Astrocyte of the cerebellum (primary cell): Measurements from ENCODE around the gene EPHA4.

ENCODE experiments used
- DNase-seq: peaks from one replicate; pipeline ENCODE4 v3.0.0-alpha.2; 2011; ENCODE audit warnings: low read depth
- H3K4me3 ChIP-seq: 2 replicates; pipeline ENCODE4 v1.5.1; 2011; ENCODE audit warnings: mild to moderate bottlenecking, low read depth, low read length, moderate library complexity
- CTCF ChIP-seq: IDR thresholded peaks from 2 replicates; pipeline ENCODE4 v1.5.1; 2012; ENCODE audit warnings: low read length, low read depth, moderate library complexity, mild to moderate bottlenecking; ENCODE audit errors: missing control alignments
- in situ Hi-C: cut with HindIII; loops from 2 replicates; pipeline ENCODE4 v1.10.0; 2017; ENCODE audit warnings: low sequenced_read_pairs

Gene EPHA4

GRCh38 chr2:221420245-221420644 lies 151.9 kb downstream of the EPHA4 start:
- no peak for DNase-seq
- no peak for TF ChIP-seq CTCF
- in situ Hi-C loops = no loop called here
- H3K4me3 ChIP-seq = no peak overlapping the region

- DNase-seq = no peak
- no peak for TF ChIP-seq CTCF
- in situ Hi-C loops = no loop called here
- H3K4me3 ChIP-seq = no peak overlapping the region
Observed at GRCh38 chr2:221415789-221416188, 156.3 kb downstream of the EPHA4 start.

GRCh38 chr2:221412978-221413377 lies 159.1 kb downstream of the EPHA4 start:
- DNase-seq = no peak
- H3K4me3 ChIP-seq = no peak overlapping the region
- in situ Hi-C loops = no loop called here
- TF ChIP-seq CTCF = no peak

DNA sequence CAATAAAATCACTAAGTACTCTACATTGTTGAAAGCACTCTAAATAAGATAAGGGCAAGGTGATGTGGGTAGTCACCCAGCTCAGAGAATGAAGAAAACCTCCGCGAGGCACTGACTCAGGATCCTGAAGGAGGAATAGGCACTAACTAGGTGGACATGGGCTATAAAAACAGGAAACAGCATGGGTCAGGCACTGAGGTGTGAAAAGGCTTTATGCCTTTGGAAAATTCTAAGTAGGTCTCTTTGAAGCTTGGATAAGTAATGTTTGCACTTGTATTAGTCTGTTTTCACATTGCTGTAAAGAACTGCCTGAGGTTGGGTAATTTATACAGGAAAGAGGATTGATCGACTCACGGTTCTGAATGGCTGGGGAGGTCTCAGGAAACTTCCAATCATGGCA lies 161.6 kb downstream of the EPHA4 start:
- no peak for TF ChIP-seq CTCF
- in situ Hi-C loops = no loop called here
- H3K4me3 ChIP-seq = no peak overlapping the region
- no peak for DNase-seq

- in situ Hi-C loops = no loop called here
- H3K4me3 ChIP-seq = no peak overlapping the region
- DNase-seq = no peak
- no peak for TF ChIP-seq CTCF
Observed at GRCh38 chr2:221407765-221408164, 164.3 kb downstream of the EPHA4 start.

DNA sequence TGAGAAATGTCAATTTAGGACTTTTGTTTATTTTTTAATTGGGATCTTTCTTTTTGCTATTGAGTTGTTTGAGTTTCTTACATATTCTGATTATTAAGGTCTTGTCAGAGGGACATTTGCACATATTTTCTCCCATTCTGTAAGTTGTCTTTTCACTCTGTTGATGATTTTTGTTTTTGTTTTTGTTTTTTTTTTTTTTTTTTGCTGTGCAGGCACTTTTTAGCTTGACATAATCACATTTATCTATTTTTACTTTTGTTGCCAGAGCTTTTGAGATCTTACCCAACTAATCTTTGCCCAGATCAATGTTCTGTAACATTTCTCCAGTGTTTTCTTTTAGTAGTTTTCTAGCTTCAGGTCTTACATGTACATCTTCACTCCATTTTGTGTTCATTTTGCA lies 166.6 kb downstream of the EPHA4 start:
- in situ Hi-C loops = no loop called here
- no peak for DNase-seq
- no peak for TF ChIP-seq CTCF
- no peak overlapping the region for H3K4me3 ChIP-seq

GRCh38 chr2:221402072-221402471 lies 170.0 kb downstream of the EPHA4 start:
- in situ Hi-C loops = no loop called here
- TF ChIP-seq CTCF = no peak
- no peak for DNase-seq
- no peak overlapping the region for H3K4me3 ChIP-seq
